KMS-11 (cell line): ENCODE data around the gene C1GALT1C1.
"Not testable (repeated sequence)": the region's sequence is repeated elsewhere in the genome, so short reads cannot be mapped to it uniquely, and the experiment has no call there.

ENCODE experiments used
- H2AFZ ChIP-seq: fragments of 200-600 bp; sonication (generic); 2 replicates; pipeline ENCODE4 v1.6.1; 2016; ENCODE audit warnings: antibody characterized with exemption, mixed run types, low read depth
- H3K27ac ChIP-seq: fragments of 200-600 bp; sonication (generic); 2 replicates; pipeline ENCODE4 v1.6.1; 2016; ENCODE audit warnings: mild to moderate bottlenecking, mixed run types
- H3K27me3 ChIP-seq: fragments of 200-600 bp; sonication (generic); 2 replicates; pipeline ENCODE4 v1.6.1; 2017; ENCODE audit warnings: mild to moderate bottlenecking, low read depth, mixed run types, moderate library complexity; ENCODE audit not compliant: insufficient read depth
- H3K36me3 ChIP-seq: fragments of 200-600 bp; sonication (generic); 2 replicates; pipeline ENCODE4 v1.6.1; 2017; ENCODE audit warnings: mild to moderate bottlenecking, mixed run types; ENCODE audit not compliant: insufficient read depth
- H3K4me1 ChIP-seq: fragments of 200-600 bp; sonication (generic); 2 replicates; pipeline ENCODE4 v1.6.1; 2016; ENCODE audit warnings: mild to moderate bottlenecking, low read depth, mixed run types; ENCODE audit not compliant: poor library complexity, severe bottlenecking
- H3K4me2 ChIP-seq: fragments of 200-600 bp; sonication (generic); 2 replicates; pipeline ENCODE4 v1.7.0; 2016; ENCODE audit warnings: mild to moderate bottlenecking, mixed run types
- H3K4me3 ChIP-seq: fragments of 200-600 bp; sonication (generic); IDR thresholded peaks from 2 replicates; pipeline ENCODE4 v1.6.1; 2017; ENCODE audit warnings: low read depth, low read length, mixed read lengths; ENCODE audit not compliant: insufficient read depth
- H3K79me2 ChIP-seq: fragments of 200-600 bp; sonication (generic); 2 replicates; pipeline ENCODE4 v1.6.1; 2016; ENCODE audit warnings: low read depth, mixed run types; ENCODE audit not compliant: insufficient read depth
- H3K9ac ChIP-seq: fragments of 200-600 bp; sonication (generic); 2 replicates; pipeline ENCODE4 v1.6.1; 2016; ENCODE audit warnings: mild to moderate bottlenecking, mixed run types
- H4K20me1 ChIP-seq: fragments of 200-600 bp; sonication (generic); 2 replicates; pipeline ENCODE4 v1.6.1; 2016; ENCODE audit warnings: mild to moderate bottlenecking, mixed run types; ENCODE audit not compliant: insufficient read depth
- TF ChIP-seq, protein P1 (sequence below): fragments of 200-600 bp; sonication (generic); conservative IDR thresholded peaks from 2 replicates; pipeline ENCODE4 v1.6.1; 2017; ENCODE audit warnings: low read depth, mild to moderate bottlenecking, antibody characterized with exemption, low read length, moderate library complexity, mixed read lengths

The C1GALT1C1 gene

GRCh38 chrX:120660637-120661036 is 30.8 kb upstream of the C1GALT1C1 start:
- Histone ChIP-seq H3K79me2 (no peaks in the 10 kb centered on the region), H3K4me3 (no peak overlapping the region), H3K4me2 (no peak overlapping the region), H2AFZ (no peak overlapping the region), H4K20me1 (no peaks in the 10 kb centered on the region), H3K4me1 (peaks cover 5% of the 10 kb centered on the region), H3K27ac (no peak overlapping the region), H3K36me3 (no peaks in the 10 kb centered on the region), H3K27me3 (no peaks in the 10 kb centered on the region), H3K9ac (no peak overlapping the region)
- TF ChIP-seq, protein P1, sequence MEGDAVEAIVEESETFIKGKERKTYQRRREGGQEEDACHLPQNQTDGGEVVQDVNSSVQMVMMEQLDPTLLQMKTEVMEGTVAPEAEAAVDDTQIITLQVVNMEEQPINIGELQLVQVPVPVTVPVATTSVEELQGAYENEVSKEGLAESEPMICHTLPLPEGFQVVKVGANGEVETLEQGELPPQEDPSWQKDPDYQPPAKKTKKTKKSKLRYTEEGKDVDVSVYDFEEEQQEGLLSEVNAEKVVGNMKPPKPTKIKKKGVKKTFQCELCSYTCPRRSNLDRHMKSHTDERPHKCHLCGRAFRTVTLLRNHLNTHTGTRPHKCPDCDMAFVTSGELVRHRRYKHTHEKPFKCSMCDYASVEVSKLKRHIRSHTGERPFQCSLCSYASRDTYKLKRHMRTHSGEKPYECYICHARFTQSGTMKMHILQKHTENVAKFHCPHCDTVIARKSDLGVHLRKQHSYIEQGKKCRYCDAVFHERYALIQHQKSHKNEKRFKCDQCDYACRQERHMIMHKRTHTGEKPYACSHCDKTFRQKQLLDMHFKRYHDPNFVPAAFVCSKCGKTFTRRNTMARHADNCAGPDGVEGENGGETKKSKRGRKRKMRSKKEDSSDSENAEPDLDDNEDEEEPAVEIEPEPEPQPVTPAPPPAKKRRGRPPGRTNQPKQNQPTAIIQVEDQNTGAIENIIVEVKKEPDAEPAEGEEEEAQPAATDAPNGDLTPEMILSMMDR: no peak

DNA sequence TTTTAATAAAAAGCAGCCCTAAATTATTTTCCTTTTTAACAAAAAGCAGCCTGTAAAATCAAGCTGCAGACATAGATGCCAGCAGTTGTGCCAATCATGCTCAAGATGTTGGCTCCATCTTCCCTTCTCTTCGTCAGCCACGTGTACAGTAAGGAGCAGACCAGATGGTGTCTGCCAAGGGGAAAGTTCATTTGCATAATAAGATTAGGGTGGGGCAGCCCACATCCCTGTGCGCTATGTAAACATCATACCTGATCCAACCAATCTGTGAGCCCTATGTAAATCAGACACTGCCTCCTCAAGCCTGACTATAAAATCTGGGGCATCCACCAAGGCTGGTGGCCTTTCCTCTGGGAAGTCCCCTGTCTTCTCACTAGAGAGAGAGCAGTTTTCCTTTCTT is 23.1 kb upstream of the C1GALT1C1 start:
- TF ChIP-seq, protein P1: no peak
- H3K9ac ChIP-seq: no peak overlapping the region
- H3K36me3 ChIP-seq: no peaks in the 10 kb centered on the region
- H4K20me1 ChIP-seq: no peaks in the 10 kb centered on the region
- H3K27ac ChIP-seq: no peak overlapping the region
- no peak overlapping the region for H3K4me3 ChIP-seq
- no peaks in the 10 kb centered on the region for H3K79me2 ChIP-seq
- no peaks in the 10 kb centered on the region for H3K27me3 ChIP-seq
- H2AFZ ChIP-seq: no peak overlapping the region
- no peaks in the 10 kb centered on the region for H3K4me1 ChIP-seq
- no peak overlapping the region for H3K4me2 ChIP-seq

DNA sequence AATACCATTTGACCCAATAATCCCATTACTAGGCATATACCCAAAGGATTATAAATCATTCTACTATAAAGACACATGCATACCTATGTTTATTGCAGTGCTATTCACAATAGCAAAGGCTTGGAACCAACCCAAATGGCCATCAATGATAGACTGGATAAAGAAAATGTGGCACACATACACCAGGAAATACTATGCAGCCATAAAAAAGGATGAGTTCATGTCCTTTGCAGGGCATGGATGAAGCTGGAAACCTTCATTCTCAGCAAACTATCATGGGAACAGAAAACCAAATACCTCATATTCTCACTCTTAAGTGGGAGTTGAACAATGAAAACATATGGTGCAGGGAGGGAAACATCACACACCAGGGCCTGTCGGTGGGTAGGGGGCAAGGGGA is 22.4 kb upstream of the C1GALT1C1 start:
- H3K27me3 ChIP-seq: not testable (repeated sequence)

GRCh38 chrX:120647127-120647526 is 17.3 kb upstream of the C1GALT1C1 start:
- H3K27ac ChIP-seq: no peak overlapping the region
- no peak overlapping the region for H3K4me2 ChIP-seq
- no peaks in the 10 kb centered on the region for H3K79me2 ChIP-seq
- no peaks in the 10 kb centered on the region for H3K4me1 ChIP-seq
- no peak overlapping the region for H2AFZ ChIP-seq
- H3K36me3 ChIP-seq: no peaks in the 10 kb centered on the region
- H3K9ac ChIP-seq: no peak overlapping the region
- H4K20me1 ChIP-seq: no peaks in the 10 kb centered on the region
- TF ChIP-seq, protein P1: no peak
- H3K27me3 ChIP-seq: no peaks in the 10 kb centered on the region
- H3K4me3 ChIP-seq: no peak overlapping the region

More for the DNA sequence above, 22.4 kb upstream of the C1GALT1C1 start:
- H3K36me3 ChIP-seq, H3K4me2 ChIP-seq, H3K27ac ChIP-seq, H3K9ac ChIP-seq, H4K20me1 ChIP-seq, H3K79me2 ChIP-seq, H3K4me3 ChIP-seq, H3K4me1 ChIP-seq, H2AFZ ChIP-seq: not testable (repeated sequence)

GRCh38 chrX:120642871-120643270 is 13.0 kb upstream of the C1GALT1C1 start:
- H3K9ac ChIP-seq: no peak overlapping the region
- no peaks in the 10 kb centered on the region for H3K79me2 ChIP-seq
- no peak overlapping the region for H3K27ac ChIP-seq
- H4K20me1 ChIP-seq: no peaks in the 10 kb centered on the region
- H3K4me2 ChIP-seq: no peak overlapping the region
- TF ChIP-seq, protein P1: no peak
- H3K36me3 ChIP-seq: no peaks in the 10 kb centered on the region
- H2AFZ ChIP-seq: no peak overlapping the region
- H3K4me3 ChIP-seq: no peak overlapping the region
- H3K27me3 ChIP-seq: no peaks in the 10 kb centered on the region
- H3K4me1 ChIP-seq: no peaks in the 10 kb centered on the region
